B cell (primary cell): Measurements from ENCODE around the gene IRF9.

ENCODE experiments used
- CTCF ChIP-seq: fragments of 200-600 bp; IDR thresholded peaks from one replicate; pipeline ENCODE4 v1.8.0; 2022; ENCODE audit warnings: antibody characterized with exemption, mild to moderate bottlenecking
- EZH2 ChIP-seq: IDR thresholded peaks from 2 replicates; pipeline ENCODE4 v1.6.1; 2012; ENCODE audit warnings: borderline replicate concordance, low read depth, mild to moderate bottlenecking, moderate library complexity, low read length; ENCODE audit not compliant: insufficient read depth, poor library complexity, severe bottlenecking

DNA sequence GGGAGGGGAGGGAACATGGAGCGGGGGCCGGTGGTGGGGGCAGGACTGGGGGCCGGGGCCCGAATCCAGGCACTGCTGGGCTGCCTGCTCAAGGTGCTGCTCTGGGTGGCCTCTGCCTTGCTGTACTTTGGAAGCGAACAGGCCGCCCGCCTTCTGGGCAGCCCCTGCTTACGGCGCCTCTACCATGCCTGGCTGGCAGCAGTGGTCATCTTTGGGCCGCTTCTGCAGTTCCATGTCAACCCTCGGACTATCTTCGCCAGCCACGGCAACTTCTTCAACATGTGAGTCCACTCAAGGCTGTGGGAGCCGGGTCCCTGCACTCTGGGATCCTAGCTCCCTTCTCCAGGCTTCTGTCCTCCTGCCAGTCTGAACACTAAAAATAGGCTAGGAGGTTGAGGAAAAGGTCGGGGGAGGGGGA lies 29.5 kb upstream of the IRF9 start:
- no peak for TF ChIP-seq EZH2
- TF ChIP-seq CTCF = no peak
